ENCODE measurements around the gene RABEP2.
A peak's percentile ranks its signal among the peaks of the same experiment; 100 is the strongest.

DNA sequence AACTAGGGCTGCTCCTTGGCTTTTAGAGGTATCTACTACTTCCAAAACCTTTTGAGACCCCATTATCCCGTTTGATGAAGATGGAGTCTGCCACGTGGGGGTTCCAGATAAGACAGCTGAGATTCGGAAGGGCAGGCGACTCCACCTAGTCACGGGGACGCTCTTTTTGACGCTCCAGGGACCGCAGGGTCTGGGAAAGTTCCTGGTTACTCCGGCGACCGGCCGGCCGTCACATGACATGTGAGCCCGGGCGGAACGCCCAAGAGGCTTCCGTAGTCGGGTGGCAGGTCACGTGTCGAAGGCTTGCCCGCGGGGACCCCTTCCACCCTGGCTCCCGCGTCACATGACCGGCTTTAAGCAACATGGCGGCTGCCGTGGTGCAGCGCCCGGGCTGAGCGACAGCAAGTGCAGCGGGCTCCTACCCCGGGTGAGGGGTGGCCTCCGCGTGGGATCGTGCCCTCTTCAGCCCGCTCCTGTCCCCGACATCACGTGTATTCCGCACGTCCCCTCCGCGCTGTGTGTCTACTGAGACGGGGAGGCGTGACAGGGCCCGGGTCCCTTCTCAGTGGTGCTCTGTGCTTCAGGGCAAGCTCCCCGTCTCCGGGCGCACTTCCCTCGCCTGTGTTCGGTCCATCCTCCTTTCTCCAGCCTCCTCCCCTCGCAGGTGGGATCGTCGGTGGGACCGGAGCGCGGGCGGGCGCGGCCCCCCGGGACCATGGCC lies 49.6 kb upstream of the RABEP2 start, which contains the start of gene SPNS1:
- TF ChIP-seq, protein P1, sequence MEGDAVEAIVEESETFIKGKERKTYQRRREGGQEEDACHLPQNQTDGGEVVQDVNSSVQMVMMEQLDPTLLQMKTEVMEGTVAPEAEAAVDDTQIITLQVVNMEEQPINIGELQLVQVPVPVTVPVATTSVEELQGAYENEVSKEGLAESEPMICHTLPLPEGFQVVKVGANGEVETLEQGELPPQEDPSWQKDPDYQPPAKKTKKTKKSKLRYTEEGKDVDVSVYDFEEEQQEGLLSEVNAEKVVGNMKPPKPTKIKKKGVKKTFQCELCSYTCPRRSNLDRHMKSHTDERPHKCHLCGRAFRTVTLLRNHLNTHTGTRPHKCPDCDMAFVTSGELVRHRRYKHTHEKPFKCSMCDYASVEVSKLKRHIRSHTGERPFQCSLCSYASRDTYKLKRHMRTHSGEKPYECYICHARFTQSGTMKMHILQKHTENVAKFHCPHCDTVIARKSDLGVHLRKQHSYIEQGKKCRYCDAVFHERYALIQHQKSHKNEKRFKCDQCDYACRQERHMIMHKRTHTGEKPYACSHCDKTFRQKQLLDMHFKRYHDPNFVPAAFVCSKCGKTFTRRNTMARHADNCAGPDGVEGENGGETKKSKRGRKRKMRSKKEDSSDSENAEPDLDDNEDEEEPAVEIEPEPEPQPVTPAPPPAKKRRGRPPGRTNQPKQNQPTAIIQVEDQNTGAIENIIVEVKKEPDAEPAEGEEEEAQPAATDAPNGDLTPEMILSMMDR (IDR thresholded peaks at IDR 0.05): no peak
- peak; percentile 54 to 59 for TF ChIP-seq POLR2A (IDR thresholded peaks at IDR 0.05)

Measured in gastroesophageal sphincter (tissue), 3 donors.